HG03159 (cell line): ENCODE data around the gene ZNF469.

ENCODE experiments used
- ATAC-seq: cut with Tn5 transposase; IDR thresholded peaks from one replicate; pipeline ENCODE4 v1.9.1; 2021; ENCODE audit warnings: mild to moderate bottlenecking, moderate library complexity; ENCODE audit not compliant: unreplicated experiment

The ZNF469 gene

GRCh38 chr16:88375236-88375975 lies 7.4 kb upstream of the ZNF469 start:
- ATAC-seq = no peak

GRCh38 chr16:88375996-88376834 lies 6.5 kb upstream of the ZNF469 start:
- no peak for ATAC-seq

- no peak for ATAC-seq
These were observed 5.7 kb upstream of the ZNF469 start for GRCh38 chr16:88376835-88377726.

- no peak for ATAC-seq
These were observed 4.8 kb upstream of the ZNF469 start for GRCh38 chr16:88377961-88378360.

- no peak for ATAC-seq
These were observed 4.4 kb upstream of the ZNF469 start for GRCh38 chr16:88378401-88378800.

- ATAC-seq = no peak
These were observed 3.7 kb upstream of the ZNF469 start for GRCh38 chr16:88378836-88379693.

- ATAC-seq = no peak
These were observed 3.1 kb upstream of the ZNF469 start for GRCh38 chr16:88379694-88380040.

GRCh38 chr16:88380099-88380498 lies 2.7 kb upstream of the ZNF469 start:
- ATAC-seq = no peak

- ATAC-seq = no peak
These were observed 2.1 kb upstream of the ZNF469 start for GRCh38 chr16:88380619-88381018.

- no peak for ATAC-seq
These were observed 823 bp upstream of the ZNF469 start for GRCh38 chr16:88381820-88382451.

GRCh38 chr16:88383401-88384221 lies 852 bp downstream of the ZNF469 start:
- no peak for ATAC-seq

- ATAC-seq = no peak
These were observed 1.7 kb downstream of the ZNF469 start for GRCh38 chr16:88384222-88385111.

GRCh38 chr16:88385112-88385594 lies 2.4 kb downstream of the ZNF469 start:
- ATAC-seq = no peak

- no peak for ATAC-seq
These were observed 3.4 kb downstream of the ZNF469 start for GRCh38 chr16:88385831-88386815.

- no peak for ATAC-seq
These were observed 4.5 kb downstream of the ZNF469 start for GRCh38 chr16:88387180-88387765.

- no peak for ATAC-seq
These were observed 5.3 kb downstream of the ZNF469 start for GRCh38 chr16:88387941-88388627.
